Activated CD8-positive, alpha-beta memory T cell treated with anti-CD3 and anti-CD28 coated beads for 24 hours (primary cell): ENCODE results near the gene DAZAP1.

ENCODE experiments used
- DNase-seq: peaks from one replicate; pipeline ENCODE4 v3.0.0-alpha.2; 2020

DAZAP1 gene

DNA sequence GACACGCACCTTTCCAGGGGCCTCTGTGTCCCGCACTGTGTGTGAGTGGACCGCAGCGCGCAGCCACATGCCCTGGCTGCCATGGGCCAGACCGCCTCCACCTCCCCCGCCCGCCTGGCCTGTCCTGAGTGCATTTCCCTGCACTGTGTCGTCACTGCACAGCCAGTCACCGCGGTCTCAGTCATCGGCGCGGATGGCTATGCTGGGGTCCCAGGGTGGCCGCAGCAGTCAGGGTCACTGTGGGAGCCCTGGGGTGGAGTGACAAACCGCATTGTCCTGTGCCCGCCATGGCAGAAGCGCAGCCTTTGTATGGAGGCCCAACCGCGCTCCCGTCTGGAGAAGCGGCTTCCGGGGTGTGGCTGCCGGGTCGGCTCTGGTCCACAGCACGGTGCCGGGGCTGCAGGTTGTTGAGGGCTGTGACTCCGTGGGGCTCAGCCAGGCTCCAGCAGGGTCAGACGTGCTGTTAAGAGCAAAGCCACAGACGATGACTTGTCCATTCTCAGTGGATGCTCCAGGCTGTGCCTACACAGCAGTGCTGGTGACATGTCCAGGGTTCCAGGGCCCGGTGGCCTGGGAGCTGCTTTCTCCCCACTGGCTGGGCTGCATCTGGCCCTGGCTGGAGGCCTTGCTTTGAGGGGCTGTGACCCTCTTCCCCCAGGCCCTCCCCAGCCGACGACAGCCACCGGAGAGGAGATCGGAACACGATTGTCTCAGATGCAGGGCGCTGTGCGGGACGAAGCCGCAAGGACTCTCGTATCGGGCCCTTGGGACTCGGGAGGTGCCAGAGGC lies 30.0 kb upstream of the DAZAP1 start:
- no peak for DNase-seq

DNA sequence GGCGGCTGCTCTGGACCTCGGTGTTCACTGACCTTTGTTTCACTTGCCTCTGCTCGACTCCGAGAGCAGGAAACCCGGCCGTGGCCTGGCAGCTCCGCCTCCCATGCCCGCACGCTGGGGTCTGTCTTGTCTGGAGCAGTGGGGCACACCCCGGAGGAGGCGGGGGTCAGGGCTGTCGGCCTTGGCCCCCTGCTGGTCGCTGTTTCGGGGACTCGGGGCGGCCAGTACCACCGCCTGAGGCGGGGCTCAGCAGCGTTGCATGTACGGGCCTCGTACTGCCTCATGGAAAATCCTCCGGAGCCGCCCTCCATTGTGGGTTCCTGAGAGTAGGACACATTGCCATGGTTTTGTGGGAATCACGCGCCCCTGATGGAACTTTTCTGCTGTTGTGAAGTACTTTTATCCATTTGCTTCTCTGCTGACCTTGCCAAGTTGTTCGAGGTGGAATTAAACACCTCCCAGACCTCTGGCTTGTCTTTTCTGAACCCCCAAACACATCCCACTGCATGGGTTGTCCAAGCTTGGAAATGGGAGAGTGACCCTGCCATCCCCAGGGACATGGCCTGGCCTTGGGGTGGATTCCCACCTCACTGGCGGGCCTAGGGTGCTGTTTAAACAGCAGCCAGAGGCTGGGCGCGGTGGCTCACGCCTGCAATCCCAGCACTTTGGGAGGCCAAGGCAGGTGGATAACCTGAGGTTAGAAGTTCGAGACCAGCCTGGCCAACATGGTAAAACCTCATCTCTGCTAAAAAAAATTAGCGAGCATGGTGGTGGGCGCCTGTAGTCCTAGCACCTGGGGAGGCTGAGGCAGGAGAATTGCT lies 29.2 kb upstream of the DAZAP1 start:
- no peak for DNase-seq

DNA sequence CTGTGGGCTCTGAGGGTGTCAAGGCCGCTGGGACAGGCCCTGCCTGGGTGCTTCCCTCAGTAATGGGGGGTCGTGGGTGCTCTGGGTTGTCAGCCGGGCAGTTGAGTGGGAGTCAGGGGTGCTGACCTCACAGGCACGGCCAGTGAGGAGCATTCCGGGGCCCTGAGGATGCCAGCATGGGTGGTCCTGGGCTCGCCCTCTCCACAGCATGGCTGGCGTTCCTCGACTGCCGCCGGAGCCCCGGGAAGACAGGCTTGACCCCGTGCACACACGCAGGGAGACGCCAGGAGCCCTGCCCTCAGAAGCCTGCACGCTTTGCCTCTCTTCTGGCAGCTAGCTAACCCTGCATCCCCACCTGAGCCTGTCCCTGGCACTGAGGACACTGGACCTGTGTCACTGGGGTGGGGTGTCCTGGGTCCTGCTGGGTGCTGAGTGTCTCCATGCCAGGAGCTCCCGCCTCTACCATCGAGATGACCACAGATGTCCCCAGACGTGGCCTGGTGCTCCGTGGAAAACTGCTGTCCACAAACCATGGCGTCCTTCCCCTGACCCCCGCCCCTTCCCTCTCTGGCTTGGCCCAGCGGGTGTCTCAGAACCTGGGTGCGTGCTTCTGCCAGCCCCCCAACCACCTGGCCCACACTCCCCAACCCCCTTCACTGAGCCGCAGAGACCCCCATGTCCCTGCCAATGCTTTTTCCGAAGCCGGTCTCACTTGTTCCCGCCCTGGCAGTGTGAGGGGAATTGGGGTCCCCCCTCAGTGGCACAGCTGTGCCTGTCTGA lies 28.1 kb upstream of the DAZAP1 start:
- no peak for DNase-seq

DNA sequence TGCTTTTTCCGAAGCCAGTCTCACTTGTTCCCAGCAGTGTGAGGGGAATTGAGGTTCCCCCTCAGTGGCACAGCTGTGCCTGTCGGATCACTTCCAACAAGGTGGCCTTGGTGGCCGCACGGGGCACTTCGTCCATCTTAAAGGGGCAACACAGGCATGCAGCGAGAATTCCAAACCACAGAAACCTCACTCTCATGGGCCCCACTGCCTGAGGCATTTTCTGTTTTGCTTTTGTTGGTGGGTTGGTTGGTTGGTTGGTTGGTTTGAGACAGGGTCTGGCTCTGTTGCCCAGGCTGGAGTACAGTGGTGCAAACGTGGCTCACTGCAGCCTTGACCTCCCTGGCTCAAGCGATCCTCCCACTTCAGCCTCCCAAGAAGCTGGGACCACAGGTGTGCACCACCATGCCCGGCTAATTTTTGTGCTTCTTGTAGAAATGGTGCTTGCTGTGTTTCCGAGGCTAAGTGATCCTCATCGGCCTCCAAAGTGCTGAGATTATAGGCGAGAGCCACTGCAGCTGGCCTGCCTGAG lies 27.4 kb upstream of the DAZAP1 start:
- no peak for DNase-seq

DNA sequence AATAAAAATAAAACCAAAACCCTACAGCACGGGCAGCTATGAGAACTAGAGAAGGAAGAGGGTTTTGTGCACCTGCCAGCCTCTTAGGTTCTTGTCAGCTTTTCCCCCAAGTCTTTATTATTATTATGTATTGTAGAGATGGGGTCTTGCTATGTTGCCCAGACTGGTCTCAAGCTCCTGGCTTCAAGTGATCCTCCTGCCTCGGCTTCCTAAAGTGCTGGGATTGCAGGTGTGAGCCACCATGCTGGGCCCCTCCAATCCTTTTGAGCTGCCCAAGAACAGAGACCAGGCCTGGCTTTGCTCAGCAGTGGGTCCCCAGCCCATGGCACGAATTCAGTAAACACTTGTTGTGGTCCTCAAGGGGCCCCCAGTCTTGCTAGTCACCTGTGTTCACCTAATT lies 25.1 kb upstream of the DAZAP1 start:
- no peak for DNase-seq

DNA sequence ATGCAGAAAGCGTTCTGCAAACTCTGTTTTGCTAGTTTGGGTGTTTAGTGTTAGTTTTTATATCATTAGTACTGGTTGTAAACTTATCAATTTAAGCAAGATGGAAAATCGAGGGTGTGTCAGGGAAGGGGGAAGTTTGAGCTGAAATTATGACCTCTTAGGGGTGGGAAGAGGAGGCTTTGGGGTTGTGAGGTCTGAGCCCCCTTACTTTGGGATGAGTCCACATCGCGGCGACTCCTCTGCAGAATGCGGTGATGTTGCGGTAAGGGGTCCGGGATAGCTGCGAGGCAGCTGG lies 24.4 kb upstream of the DAZAP1 start:
- DNase-seq = no peak

DNA sequence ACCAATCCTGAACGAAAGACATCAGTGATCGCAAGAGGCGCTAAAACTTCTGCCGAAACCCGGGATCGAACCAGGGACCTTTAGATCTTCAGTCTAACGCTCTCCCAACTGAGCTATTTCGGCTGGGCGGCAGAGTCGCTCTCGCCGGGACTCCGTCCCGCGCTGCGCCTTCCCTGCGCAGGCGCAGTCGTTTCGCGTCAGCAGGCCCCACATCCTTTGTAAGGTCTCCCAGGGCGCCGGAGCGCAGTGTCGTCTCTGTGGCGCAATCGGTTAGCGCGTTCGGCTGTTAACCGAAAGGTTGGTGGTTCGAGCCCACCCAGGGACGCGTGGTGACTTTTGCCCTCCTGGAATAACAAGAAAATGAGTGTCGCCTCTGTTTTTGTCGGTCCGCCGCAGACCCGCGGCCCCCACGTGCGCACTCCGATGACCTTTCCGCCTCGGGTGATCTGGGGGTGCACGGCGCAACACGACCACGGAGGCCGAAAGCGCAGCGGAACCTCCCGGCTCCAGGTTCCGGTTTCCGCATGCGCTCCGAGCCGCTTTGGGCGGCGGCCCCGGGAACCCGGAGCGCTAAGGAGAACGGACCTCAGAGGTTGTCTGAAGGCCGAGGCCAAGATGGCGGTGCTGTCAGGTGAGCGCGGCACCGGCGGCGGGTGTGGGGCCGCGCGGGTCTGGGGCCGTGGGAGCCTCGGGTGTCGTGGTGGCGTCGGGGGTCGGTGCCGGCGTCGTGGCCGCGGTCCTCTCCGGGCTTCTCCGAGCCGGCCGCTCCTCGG lies 23.9 kb upstream of the DAZAP1 start, which contains the start of gene NDUFS7:
NDUFS7 (plus strand) TSS at position 596 of the 773 bp plus-strand sequence; CDS start at position 616, 20 bp downstream.
- peak; percentile 100 for DNase-seq

DNA sequence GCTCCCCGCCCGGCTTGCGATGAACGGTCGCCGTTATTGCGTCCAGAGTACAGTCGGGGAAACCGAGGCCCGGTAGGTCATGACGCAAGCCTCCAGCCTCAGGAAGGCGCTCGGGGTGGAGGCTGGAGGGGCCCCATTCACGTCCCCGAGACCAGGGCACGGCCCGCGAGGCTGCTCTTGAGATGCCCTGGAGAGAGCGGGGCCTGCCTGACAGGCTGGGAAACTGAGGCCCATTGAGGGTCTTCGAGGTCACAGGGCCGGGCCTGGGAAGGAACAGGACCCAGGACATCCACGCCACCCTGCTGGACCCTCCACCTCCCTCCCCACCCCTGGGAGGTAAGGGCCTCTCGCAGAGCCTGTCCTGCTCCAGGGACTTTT lies 23.3 kb upstream of the DAZAP1 start:
- DNase-seq = no peak

DNA sequence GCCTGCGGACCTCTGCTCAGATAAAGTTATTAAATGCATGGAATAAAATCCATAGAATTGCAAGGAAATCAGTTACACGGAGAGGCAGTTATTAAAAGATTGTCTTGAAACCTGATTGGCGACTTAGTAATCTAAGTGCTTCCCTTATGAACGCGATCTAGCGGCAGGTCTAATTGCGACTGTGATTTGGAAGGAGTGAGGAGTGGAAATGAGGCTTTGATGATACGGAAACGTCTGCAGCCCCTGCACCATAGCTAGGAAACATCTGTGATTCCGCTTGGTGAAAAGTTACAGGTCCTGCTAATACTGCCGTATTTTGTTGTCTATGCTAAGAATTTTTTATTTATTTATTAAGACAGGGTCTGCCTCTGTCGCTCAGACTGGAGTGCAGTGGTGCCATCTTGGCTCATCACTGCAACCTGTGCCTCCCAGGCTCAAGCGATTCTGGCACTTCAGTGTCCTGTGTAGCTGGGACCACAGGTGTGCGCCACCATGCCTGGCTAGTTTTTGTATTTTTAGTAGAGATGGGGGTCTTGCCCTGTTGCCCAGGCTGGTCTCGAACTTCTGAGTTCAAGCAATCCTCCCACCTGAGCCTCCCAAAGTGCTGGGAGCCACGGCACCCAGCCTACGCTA lies 22.8 kb upstream of the DAZAP1 start:
- DNase-seq = no peak

DNA sequence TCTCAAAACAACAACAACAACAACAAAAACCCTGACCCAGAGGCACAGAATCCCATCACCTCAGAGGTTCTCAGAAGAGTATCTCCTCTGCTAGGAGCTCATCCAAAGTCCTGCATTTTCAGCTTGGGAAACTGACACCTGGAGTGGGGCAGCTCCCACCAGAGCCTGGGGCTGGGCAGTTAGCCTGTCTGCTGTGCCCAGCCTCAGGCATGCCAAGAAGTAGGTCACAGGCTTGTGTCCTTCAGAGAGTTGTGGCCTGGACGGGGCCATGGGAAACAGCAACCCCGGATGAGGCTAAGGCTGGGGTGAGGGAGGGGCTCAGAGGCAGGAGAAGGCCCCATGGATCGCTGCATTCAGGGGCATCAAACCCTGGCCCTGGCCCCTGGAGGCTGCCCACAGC lies 21.6 kb upstream of the DAZAP1 start:
- no peak for DNase-seq

DNA sequence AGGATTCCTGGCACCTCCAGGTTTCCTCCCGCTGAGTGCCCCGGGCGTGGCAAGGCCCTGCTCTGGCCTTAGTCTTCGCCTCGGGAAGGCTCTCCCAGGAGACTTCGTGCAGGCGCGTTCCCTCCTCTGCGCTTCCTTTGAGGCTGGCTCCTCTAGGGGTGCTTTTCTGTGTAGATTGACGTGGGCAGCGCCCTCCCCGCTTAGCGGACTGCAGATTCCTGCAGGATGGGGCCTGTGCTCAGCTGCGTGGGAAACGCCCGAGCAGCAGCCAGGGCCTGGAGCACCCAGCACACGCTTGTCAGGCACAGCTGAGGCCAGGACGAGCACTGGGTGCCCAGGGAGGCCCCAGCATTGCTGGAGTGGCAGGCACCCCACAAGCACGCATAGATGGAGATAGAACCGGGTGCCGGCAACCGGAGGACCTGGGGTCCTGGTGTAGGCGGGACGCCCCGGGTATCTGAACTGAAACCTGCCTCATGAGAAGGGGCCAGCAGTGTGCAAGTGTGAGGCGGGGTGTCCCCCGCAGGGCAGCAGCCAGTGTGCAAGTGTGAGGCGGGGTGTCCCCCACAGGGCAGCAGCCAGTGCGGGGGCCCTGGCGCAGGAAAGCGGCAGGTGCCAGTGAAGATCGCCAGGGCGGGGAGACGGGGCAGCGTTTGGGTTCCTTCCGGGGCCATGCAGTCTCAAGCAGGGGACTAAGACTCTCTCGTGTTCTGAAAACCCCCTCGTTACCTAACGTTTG lies 20.3 kb upstream of the DAZAP1 start:
- no peak for DNase-seq

DNA sequence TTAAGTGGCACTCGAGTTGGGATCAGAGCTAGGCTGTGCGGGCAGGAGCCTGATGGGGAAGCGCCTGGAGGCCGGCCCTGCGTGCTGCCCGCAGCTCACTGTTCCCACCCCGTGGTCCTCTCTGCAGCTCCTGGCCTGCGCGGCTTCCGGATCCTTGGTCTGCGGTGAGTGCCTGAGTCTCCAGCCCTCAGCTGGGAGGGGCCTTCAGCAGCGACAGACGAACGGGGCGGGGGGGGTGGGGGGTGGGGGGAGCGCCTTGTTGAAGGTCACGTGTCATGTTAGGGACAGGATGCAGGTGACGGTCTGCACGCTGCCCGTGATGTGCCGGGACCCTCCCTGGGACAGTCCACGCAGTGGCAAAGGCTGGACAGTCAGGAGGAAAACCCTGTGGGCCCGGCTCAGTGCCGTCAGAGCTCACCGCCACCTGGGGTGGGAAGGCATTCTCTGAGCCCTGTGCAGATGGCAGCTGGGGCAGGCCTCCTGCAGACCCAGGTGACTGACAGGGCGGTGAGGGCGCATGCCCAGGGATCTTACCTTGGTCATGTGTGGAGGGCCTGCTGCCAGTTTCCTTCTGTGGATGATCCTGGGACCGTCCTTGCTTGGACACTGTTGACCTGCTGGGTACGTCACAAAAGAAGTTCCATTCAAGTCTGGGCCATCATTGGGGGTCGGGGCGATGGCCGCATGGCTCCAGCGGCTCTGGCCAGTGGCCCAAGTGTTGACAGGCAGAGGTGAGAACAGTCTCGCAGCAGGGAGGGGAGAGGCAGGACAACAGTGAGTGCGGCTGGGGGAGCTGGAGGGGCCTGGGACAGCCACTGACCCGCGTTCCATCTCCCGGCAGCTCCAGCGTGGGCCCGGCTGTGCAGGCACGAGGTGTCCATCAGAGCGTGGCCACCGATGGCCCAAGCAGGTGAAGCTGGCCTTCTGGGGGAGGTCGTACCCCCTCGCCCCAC lies 19.4 kb upstream of the DAZAP1 start:
- no peak for DNase-seq

DNA sequence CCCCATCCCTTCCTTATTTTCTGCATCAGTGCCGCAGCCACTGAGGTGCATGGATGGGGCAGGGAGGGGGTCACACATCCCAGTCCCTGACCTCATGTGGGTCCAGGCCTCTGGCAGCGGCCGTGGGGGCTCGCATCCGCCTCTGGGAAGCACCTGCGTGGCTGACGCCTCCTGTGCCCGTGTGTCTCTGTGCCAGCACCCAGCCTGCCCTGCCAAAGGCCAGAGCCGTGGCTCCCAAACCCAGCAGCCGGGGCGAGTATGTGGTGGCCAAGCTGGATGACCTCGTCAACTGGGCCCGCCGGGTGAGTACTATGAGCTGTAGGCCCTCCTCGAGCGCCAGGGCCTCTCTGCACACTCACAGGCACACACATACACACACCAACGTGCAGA lies 18.8 kb upstream of the DAZAP1 start:
- DNase-seq = no peak

DNA sequence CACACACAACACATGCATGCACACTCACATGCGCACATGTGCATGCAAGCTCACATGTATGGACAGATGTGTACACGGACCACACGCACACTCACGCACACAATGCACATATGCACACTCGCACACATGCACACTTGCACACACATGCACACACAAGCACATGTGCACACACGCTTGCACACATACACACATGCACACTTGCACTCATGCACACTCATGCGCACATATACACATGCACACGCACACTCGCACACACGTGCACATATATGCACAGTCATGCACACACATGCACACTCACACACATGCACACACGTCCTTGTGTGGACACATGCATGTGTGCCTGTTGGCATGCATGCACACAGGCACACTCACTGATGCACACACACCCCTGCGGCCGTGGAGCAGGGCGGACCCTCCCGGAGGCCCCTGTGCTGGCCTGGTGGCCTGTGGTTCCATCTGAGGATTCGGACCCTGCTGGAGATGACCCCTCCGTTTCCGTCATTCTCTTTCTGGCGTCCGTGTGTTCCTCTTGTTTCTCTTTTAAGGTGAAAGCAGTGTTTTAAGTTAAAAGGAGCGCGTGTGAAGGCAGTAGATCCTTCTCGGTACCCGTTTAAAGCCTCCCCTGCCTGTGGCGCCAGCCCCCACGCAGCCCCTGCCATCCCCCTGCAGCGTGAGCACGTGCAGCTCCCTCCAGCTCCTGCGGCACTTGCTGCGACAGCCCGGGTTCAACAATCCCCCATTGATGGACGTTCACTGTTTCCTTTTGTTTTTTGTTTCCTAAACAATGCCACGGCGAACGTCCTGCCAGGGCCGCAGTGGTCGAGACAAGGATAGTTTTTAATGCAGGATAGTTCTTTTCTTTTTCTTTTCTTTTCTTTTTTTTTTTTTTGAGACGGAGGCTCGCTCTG lies 18.1 kb upstream of the DAZAP1 start:
- DNase-seq = no peak

DNA sequence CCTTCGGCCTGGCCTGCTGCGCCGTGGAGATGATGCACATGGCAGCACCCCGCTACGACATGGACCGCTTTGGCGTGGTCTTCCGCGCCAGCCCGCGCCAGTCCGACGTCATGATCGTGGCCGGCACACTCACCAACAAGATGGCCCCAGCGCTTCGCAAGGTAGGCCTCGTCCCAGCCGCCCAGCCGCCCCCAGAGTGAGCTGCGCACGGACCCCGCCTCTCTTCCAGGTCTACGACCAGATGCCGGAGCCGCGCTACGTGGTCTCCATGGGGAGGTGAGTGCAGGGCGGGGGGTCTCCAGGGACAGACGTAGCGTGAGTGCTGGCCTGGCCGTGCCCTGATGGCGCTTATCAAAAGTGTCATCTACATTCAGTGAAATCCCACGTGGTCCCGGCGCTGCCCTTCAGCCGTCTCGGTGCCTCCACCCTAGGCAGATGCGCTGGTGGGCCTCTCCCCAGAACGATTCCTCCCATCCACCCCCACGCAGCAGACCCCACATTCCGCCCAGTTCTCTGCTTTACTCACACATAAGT lies 16.4 kb upstream of the DAZAP1 start:
- no peak for DNase-seq

DNA sequence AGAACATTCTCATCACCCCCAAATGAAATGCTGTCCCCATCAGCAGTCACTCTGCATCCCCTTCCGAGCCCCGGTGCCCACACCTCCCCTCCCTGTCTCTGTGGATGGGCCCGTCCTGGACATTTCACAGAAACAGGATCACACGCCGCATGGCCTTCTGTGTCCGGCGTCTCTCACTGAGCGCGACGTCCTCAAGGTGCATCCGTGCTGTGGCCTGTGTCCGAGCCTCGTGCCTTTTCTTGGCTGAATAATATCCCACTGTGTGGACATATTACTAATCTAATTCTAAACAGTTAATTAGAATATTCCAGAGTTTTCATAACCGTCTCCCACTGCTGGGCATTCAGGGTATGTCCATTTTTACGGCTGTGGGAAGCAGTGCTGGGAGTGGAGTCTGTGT lies 15.0 kb upstream of the DAZAP1 start:
- no peak for DNase-seq

DNA sequence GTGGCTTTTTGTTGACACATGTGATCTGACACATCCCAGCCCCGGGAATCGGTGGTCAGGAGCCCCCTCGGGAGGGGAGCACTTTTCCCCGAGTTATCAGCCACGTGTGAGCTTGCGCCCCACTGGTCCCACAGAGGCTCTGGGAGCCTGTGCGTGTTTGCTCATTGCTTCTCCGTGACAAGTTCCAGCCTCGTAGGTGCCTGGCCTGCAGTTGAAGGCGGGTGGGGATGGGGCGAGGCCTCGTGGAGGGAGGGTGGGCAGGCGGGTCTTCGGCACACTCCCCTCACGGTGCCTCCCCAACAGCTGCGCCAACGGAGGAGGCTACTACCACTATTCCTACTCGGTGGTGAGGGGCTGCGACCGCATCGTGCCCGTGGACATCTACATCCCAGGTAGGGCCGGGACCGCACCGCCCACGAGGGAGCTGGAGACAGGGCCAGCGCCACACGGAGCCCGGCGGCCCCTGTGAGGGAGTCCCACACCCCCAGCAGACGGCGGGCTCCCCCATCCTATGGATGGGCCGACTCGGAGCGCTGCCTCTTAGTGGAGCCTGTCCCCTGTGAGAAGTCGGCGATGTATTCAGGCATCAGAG lies 14.4 kb upstream of the DAZAP1 start:
- DNase-seq = no peak

DNA sequence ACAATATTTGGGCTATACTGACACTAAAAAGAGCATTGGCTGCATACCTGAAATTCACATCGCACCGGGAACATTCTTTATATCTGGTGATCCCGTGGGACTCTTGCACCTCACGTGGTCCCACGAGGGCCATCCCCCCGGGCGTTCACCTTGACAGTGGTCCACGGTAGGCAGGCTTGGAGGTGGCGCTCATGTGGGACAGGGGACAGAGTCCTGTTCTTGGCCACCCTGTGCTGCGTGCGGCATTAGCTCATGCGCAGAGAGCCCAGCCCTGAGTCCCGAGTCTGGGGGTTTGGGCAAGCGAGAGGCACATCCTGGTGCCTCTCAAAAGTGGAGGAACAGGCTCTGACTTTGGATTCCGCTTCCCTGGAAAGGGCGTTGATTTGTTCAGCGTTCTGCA lies 13.5 kb upstream of the DAZAP1 start:
- no peak for DNase-seq
